Body of pancreas (tissue), 4 donors: Measurements from ENCODE around the gene AIF1.

Experiments used
- POLR2A ChIP-seq, 3 donors: fragments of 450-650 bp; IDR thresholded peaks; one replicate each; pipeline ENCODE4 v1.6.1; 2016; ENCODE audit warnings: antibody characterized with exemption in 3 of 3, mild to moderate bottlenecking in 2 of 3
- TF ChIP-seq, protein P1 (sequence below), 7 experiments: fragments of 450-650 bp in 4 of 7; fragments of 200-600 bp in 3 of 7; sonication (generic) in 3 of 7; IDR thresholded peaks; one replicate each; pipeline ENCODE4 v1.5.1; 2016 to 2019; ENCODE audit warnings: antibody characterized with exemption in 7 of 7

DNA sequence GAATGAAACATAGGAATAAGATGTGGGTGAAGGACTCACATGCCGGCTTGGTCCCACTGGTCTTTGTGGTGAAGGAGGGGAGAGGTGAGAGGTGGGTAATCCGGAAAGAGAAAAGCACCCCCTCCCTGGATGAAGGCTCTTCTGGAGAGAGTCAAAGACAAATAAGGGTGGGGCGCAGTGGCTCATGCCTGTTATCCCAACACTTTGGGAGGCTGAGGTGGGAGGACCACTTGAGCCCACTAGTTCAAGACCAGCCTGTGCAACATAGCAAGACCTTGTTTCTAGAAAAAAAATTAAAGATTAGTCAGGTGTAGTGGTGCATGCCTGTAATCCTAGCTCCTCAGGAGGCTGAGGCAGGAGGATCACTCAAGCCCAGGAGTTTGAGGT, 35.9 kb upstream of the AIF1 start:
- TF ChIP-seq, protein P1, sequence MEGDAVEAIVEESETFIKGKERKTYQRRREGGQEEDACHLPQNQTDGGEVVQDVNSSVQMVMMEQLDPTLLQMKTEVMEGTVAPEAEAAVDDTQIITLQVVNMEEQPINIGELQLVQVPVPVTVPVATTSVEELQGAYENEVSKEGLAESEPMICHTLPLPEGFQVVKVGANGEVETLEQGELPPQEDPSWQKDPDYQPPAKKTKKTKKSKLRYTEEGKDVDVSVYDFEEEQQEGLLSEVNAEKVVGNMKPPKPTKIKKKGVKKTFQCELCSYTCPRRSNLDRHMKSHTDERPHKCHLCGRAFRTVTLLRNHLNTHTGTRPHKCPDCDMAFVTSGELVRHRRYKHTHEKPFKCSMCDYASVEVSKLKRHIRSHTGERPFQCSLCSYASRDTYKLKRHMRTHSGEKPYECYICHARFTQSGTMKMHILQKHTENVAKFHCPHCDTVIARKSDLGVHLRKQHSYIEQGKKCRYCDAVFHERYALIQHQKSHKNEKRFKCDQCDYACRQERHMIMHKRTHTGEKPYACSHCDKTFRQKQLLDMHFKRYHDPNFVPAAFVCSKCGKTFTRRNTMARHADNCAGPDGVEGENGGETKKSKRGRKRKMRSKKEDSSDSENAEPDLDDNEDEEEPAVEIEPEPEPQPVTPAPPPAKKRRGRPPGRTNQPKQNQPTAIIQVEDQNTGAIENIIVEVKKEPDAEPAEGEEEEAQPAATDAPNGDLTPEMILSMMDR (IDR thresholded peaks at IDR 0.05), result no peak
- no peak for TF ChIP-seq POLR2A (IDR thresholded peaks at IDR 0.05)
